SU-DHL-6 (cell line): ENCODE measurements around the gene KLK11.

Experiments used
- CTCF ChIP-seq: fragments of 200-600 bp; sonication (generic); IDR thresholded peaks from one replicate; pipeline ENCODE4 v1.5.1; 2017; ENCODE audit warnings: antibody characterized with exemption, mild to moderate bottlenecking, low read length, moderate library complexity; ENCODE audit not compliant: insufficient read depth, poor library complexity, severe bottlenecking
- EZH2phosphoT487 ChIP-seq: fragments of 200-600 bp; sonication (generic), shearing (Covaris generic); conservative IDR thresholded peaks from 2 replicates; pipeline ENCODE4 v1.6.1; 2018; ENCODE audit warnings: mild to moderate bottlenecking, antibody characterized with exemption, low read length, moderate library complexity, mixed read lengths

DNA sequence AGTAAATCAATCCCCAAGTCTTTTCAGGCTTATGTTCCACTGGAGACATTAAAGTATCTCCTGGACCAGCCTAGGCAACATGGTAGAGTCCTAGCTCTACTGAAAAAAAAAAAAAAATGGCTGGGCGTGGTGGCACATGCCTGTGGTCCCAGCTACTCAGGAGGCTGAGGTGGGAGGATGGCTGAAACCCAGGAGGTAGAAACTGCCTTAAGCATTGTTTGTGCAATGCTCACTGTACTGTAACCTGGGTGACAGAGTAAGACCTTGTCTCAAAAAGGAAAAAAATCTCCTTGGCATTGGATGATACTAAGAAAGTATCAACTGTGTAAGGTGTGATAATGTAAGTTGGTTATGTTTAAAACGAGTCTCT is 33.8 kb downstream of the KLK11 start:
- TF ChIP-seq CTCF: no peak
- TF ChIP-seq EZH2phosphoT487: no peak
